HCT116 (cell line): ENCODE results near the gene SERAC1. TPM values are rescaled to one million over a fixed set of nuclear protein-coding genes. Genes with fewer than 3 reads are reported as not detected.

ENCODE experiments used
- ATAC-seq: fragments of 200-7000 bp; cut with Tn5 transposase; 2 replicates; pipeline ENCODE4 v1.9.1; 2020; ENCODE audit warnings: mild to moderate bottlenecking, moderate library complexity
- BruUV-seq: library from RNA; stranded (reverse); fragments of 400-500 nt; replicated peaks from 2 replicates; lab custom pipeline; 2021; lab: Mats Ljungman, UMichigan
- CTCF ChIA-PET: fragments of 300-600 bp; sonication (Branson Sonifier 250); formaldehyde crosslinking; loops from one replicate; lab custom pipeline; 2021; ENCODE audit warnings: antibody characterized with exemption; lab: Charles Lee
- POLR2A ChIA-PET: fragments of 300-600, 350-600 bp; sonication (Branson Sonifier 250); formaldehyde crosslinking; loops from one replicate; lab custom pipeline; 2021; ENCODE audit warnings: antibody characterized with exemption; lab: Charles Lee
- RAD21 ChIA-PET, 2 experiments: fragments of 300-600 bp; sonication (Branson Sonifier 250); formaldehyde crosslinking; loops; one replicate each; lab custom pipeline; 2023; ENCODE audit warnings: low total read pairs in 2 of 2; ENCODE audit not compliant: uncharacterized antibody in 2 of 2, unreplicated experiment in 2 of 2, low non-redundant PET in 1 of 2; lab: Charles Lee
- DNase-seq: peaks from one replicate; pipeline ENCODE4 v3.0.0-alpha.2; 2010; ENCODE audit warnings: low read depth, low spot score
- H2AFZ ChIP-seq: fragments of 200-600 bp; shearing (Covaris generic), sonication (generic); 2 replicates; pipeline ENCODE4 v1.6.1; 2017; ENCODE audit warnings: low read depth, mixed run types, mixed read lengths, antibody characterized with exemption, low read length; ENCODE audit not compliant: poor library complexity, severe bottlenecking
- H3K27ac ChIP-seq: 2 replicates; pipeline ENCODE4 v1.5.1; 2012; ENCODE audit warnings: low read depth, low read length
- H3K27me3 ChIP-seq: fragments of 200-600 bp; sonication (generic); 2 replicates; pipeline ENCODE4 v1.6.1; 2016; ENCODE audit warnings: mixed run types, low read length, mixed read lengths; ENCODE audit not compliant: insufficient read depth
- H3K36me3 ChIP-seq, 2 experiments: fragments of 200-500 bp in 1 of 2; fragments of 200-600 bp in 1 of 2; sonication (Bioruptor generic) in 1 of 2; sonication (generic) in 1 of 2; 2 replicates each; pipeline versions ENCODE4 v1.5.1 to v1.6.1; 2014 to 2016; ENCODE audit warnings: low read length in 2 of 2, inconsistent platforms in 1 of 2, mixed read lengths in 1 of 2, mixed run types in 1 of 2; ENCODE audit not compliant: insufficient read depth in 2 of 2, control insufficient read depth in 1 of 2
- H3K4me1 ChIP-seq, 2 experiments: fragments of 200-600 bp in 1 of 2; sonication (generic) in 1 of 2; 2 replicates each; pipeline versions ENCODE4 v1.5.1 to v1.6.1; 2012 to 2017; ENCODE audit warnings: low read length in 2 of 2, inconsistent platforms in 1 of 2, mild to moderate bottlenecking in 1 of 2, mixed read lengths in 1 of 2, mixed run types in 1 of 2, moderate library complexity in 1 of 2; ENCODE audit not compliant: insufficient read depth in 2 of 2, control insufficient read depth in 1 of 2
- H3K4me2 ChIP-seq: fragments of 200-600 bp; sonication (generic); 2 replicates; pipeline ENCODE4 v1.6.1; 2017; ENCODE audit warnings: mixed run types, low read length, mixed read lengths
- H3K4me3 ChIP-seq, 2 experiments: fragments of 200-600 bp in 1 of 2; sonication (generic) in 1 of 2; replicated peaks in 1 of 2; 2 replicates each; pipeline ENCODE4 v1.5.1; 2011 to 2016; ENCODE audit warnings: low read length in 2 of 2, control low read depth in 1 of 2, low read depth in 1 of 2, mild to moderate bottlenecking in 1 of 2, mixed read lengths in 1 of 2, mixed run types in 1 of 2
- H3K79me2 ChIP-seq: fragments of 200-600 bp; sonication (generic); 2 replicates; pipeline ENCODE4 v1.6.1; 2017; ENCODE audit warnings: mild to moderate bottlenecking, mixed run types, low read length, moderate library complexity, mixed read lengths; ENCODE audit not compliant: insufficient read depth
- H3K9ac ChIP-seq: fragments of 200-600 bp; sonication (generic); 2 replicates; pipeline ENCODE4 v1.6.1; 2016; ENCODE audit warnings: low read length, mixed read lengths
- H3K9me2 ChIP-seq: fragments of 200-600 bp; sonication (generic), shearing (Covaris generic); 2 replicates; pipeline ENCODE4 v1.6.1; 2017; ENCODE audit warnings: mixed run types, mild to moderate bottlenecking, moderate library complexity; ENCODE audit not compliant: insufficient read depth
- H3K9me3 ChIP-seq, 2 experiments: fragments of 200-500 bp in 1 of 2; fragments of 200-600 bp in 1 of 2; sonication (Bioruptor generic) in 1 of 2; sonication (generic) in 1 of 2; 2 replicates each; pipeline ENCODE4 v1.6.1; 2014 to 2017; ENCODE audit warnings: low read length in 2 of 2, mixed read lengths in 2 of 2, inconsistent platforms in 1 of 2, low read depth in 1 of 2, mild to moderate bottlenecking in 1 of 2, mixed run types in 1 of 2, moderate library complexity in 1 of 2; ENCODE audit not compliant: control insufficient read depth in 1 of 2, insufficient read depth in 1 of 2
- H4K20me1 ChIP-seq: fragments of 200-600 bp; sonication (generic), shearing (Covaris generic); 2 replicates; pipeline ENCODE4 v1.6.1; 2017; ENCODE audit warnings: mixed run types, mild to moderate bottlenecking, moderate library complexity; ENCODE audit not compliant: insufficient read depth
- CBX3 ChIP-seq: IDR thresholded peaks from 2 replicates; pipeline ENCODE4 v1.6.1; 2012; ENCODE audit warnings: low read depth
- CTCF ChIP-seq, 3 experiments: fragments of 200-600 bp in 1 of 3; sonication (generic) in 1 of 3; IDR thresholded peaks in 2 of 3; conservative IDR thresholded peaks in 1 of 3; 2 replicates each; pipeline ENCODE4 v1.5.1; 2012 to 2017; ENCODE audit warnings: low read depth in 2 of 3, low read length in 2 of 3, antibody characterized with exemption in 1 of 3, borderline replicate concordance in 1 of 3, control low read depth in 1 of 3, mild to moderate bottlenecking in 1 of 3, mixed read lengths in 1 of 3, mixed run types in 1 of 3, moderate library complexity in 1 of 3; ENCODE audit not compliant: insufficient read depth in 1 of 3
- ELF1 ChIP-seq: IDR thresholded peaks from 2 replicates; pipeline ENCODE4 v1.6.1; 2012; ENCODE audit warnings: low read depth, borderline replicate concordance
- EZH2 ChIP-seq: fragments of 200-600 bp; sonication (generic); IDR thresholded peaks from 2 replicates; pipeline ENCODE4 v1.6.1; 2017; ENCODE audit warnings: antibody characterized with exemption, mixed run types
- EZH2phosphoT487 ChIP-seq: fragments of 200-600 bp; IDR thresholded peaks from 2 replicates; pipeline ENCODE4 v1.6.1; 2018; ENCODE audit warnings: antibody characterized with exemption, borderline replicate concordance
- FOSL1 ChIP-seq: IDR thresholded peaks from 2 replicates; pipeline ENCODE4 v1.6.1; 2012; ENCODE audit warnings: low read depth
- POLR2A ChIP-seq: IDR thresholded peaks from 2 replicates; pipeline ENCODE4 v1.7.0; 2011; ENCODE audit warnings: borderline replicate concordance; ENCODE audit not compliant: insufficient read depth, insufficient read length; ENCODE audit errors: extremely low read depth
- POLR2AphosphoS5 ChIP-seq: IDR thresholded peaks from 2 replicates; pipeline ENCODE4 v1.6.1; 2011; ENCODE audit warnings: mild to moderate bottlenecking, low read depth, low read length, moderate library complexity
- RAD21 ChIP-seq: IDR thresholded peaks from 2 replicates; pipeline ENCODE4 v1.6.1; 2012; ENCODE audit warnings: low read depth, mild to moderate bottlenecking
- REST ChIP-seq: IDR thresholded peaks from 2 replicates; pipeline ENCODE4 v1.6.1; 2012; ENCODE audit warnings: low read depth
- SIN3A ChIP-seq: IDR thresholded peaks from 2 replicates; pipeline ENCODE4 v1.6.1; 2012; ENCODE audit warnings: low read depth
- SP1 ChIP-seq: IDR thresholded peaks from 2 replicates; pipeline ENCODE4 v1.6.1; 2012; ENCODE audit warnings: low read depth
- TCF7L2 ChIP-seq: IDR thresholded peaks from 2 replicates; pipeline ENCODE4 v1.7.0; 2011; ENCODE audit warnings: borderline replicate concordance, inconsistent platforms; ENCODE audit not compliant: insufficient read depth, insufficient read length; ENCODE audit errors: extremely low read depth
- YY1 ChIP-seq: IDR thresholded peaks from 2 replicates; pipeline ENCODE4 v1.6.1; 2011; ENCODE audit warnings: low read length, low read depth, moderate library complexity, mild to moderate bottlenecking; ENCODE audit not compliant: insufficient replicate concordance; ENCODE audit errors: extremely low read depth
- ZBTB33 ChIP-seq: IDR thresholded peaks from 2 replicates; pipeline ENCODE4 v1.6.1; 2011; ENCODE audit warnings: mild to moderate bottlenecking, low read length, moderate library complexity; ENCODE audit not compliant: insufficient replicate concordance; ENCODE audit errors: extremely low read depth
- ZFX ChIP-seq: fragments of 450-650 bp; IDR thresholded peaks from 2 replicates; pipeline ENCODE4 v1.6.1; 2017
- ZNF274 ChIP-seq: fragments of 200-500 bp; sonication (Bioruptor generic); IDR thresholded peaks from 2 replicates; pipeline ENCODE4 v1.6.1; 2014; ENCODE audit warnings: mild to moderate bottlenecking, low read depth, low read length, inconsistent platforms
- intact Hi-C: fragments of 100-400 bp; cut with micrococcal nuclease; formaldehyde crosslinking; loops from 2 replicates; pipeline ENCODE4 v1.10.0; 2022
- total RNA-seq: library from RNA; stranded (reverse); gene quantifications from one replicate; pipeline ENCODE4 v1.2.1, GENCODE V29; 2021; ENCODE audit not compliant: unreplicated experiment

SERAC1 gene
- total RNA-seq, 1 experiment from 2014 or later: 7.6 TPM

- no peaks in the 10 kb centered on the region for H3K79me2 ChIP-seq
- RAD21 ChIA-PET: no interaction called here
- H2AFZ ChIP-seq: no peak overlapping the region
- H4K20me1 ChIP-seq: no peaks in the 10 kb centered on the region
- H3K4me2 ChIP-seq: no peak overlapping the region
- H3K9me2 ChIP-seq: no peaks in the 10 kb centered on the region
- intact Hi-C loops: no loop called here
- H3K27me3 ChIP-seq: no peaks in the 10 kb centered on the region
- TF ChIP-seq ELF1 (no peak), ZFX (no peak), EZH2phosphoT487 (no peak), SP1 (no peak), TCF7L2 (no peak), ZNF274 (no peak), EZH2 (no peak), REST (no peak), SIN3A (no peak), CBX3 (no peak), YY1 (no peak), POLR2AphosphoS5 (no peak), CTCF (IDR thresholded peaks at IDR 0.05 in 2 of 3, conservative IDR thresholded peaks at IDR 0.05 in 1 of 3; ENCODE audit: borderline replicate concordance in 1 of 3, insufficient read depth in 1 of 3, low read depth in 2 of 3, low read length in 2 of 3) (no peak), RAD21 (no peak), FOSL1 (no peak), POLR2A (no peak), ZBTB33 (no peak)
- CTCF ChIA-PET: no interaction called here
- no peaks in the 10 kb centered on the region for H3K9me3 ChIP-seq
- DNase-seq (no peak), ATAC-seq (no peak)
- BruUV-seq: no TSS peak
- no peak overlapping the region for H3K27ac ChIP-seq
- H3K4me3 ChIP-seq: no peak overlapping the region
- POLR2A ChIA-PET: no interaction called here
- H3K4me1 ChIP-seq: no peaks in the 10 kb centered on the region
- no peaks in the 10 kb centered on the region for H3K36me3 ChIP-seq
- H3K9ac ChIP-seq: no peak overlapping the region
Observed at GRCh38 chr6:158122048-158122447, 46.0 kb downstream of the SERAC1 start.
